GM12801 (cell line): ENCODE results near the gene RAPGEF4.

ENCODE experiments used
- CTCF ChIP-seq: IDR thresholded peaks from one replicate; pipeline ENCODE4 v1.5.1; 2011; ENCODE audit warnings: control low read depth; ENCODE audit not compliant: insufficient read length; ENCODE audit errors: extremely low read depth

The RAPGEF4 gene

GRCh38 chr2:172955587-172955986 lies 219.9 kb downstream of the RAPGEF4 start:
- TF ChIP-seq CTCF = no peak

- TF ChIP-seq CTCF = no peak
Observed at GRCh38 chr2:172957734-172958133, 222.1 kb downstream of the RAPGEF4 start.

- TF ChIP-seq CTCF = no peak
Observed at GRCh38 chr2:172962082-172962481, 226.4 kb downstream of the RAPGEF4 start.

GRCh38 chr2:172962824-172963223 lies 227.2 kb downstream of the RAPGEF4 start:
- no peak for TF ChIP-seq CTCF

GRCh38 chr2:172964511-172965139 lies 229.0 kb downstream of the RAPGEF4 start:
- TF ChIP-seq CTCF = no peak

- no peak for TF ChIP-seq CTCF
Observed at GRCh38 chr2:172965433-172966212, 230.0 kb downstream of the RAPGEF4 start.

- TF ChIP-seq CTCF = no peak
Observed at GRCh38 chr2:172967036-172967982, 231.7 kb downstream of the RAPGEF4 start.
